Activated naive CD4-positive, alpha-beta T cell treated with anti-CD3 and anti-CD28 coated beads, Interleukin-2, amount 50 U/mL, for 24 hours (primary cell): ENCODE results near the gene LCP1.
A peak's percentile ranks its signal among the peaks of the same experiment; 100 is the strongest.
"Not testable (repeated sequence)": the region's sequence is repeated elsewhere in the genome, so short reads cannot be mapped to it uniquely, and the experiment has no call there.

ENCODE experiments used
- H3K27ac Mint-ChIP-seq: one replicate; pipeline ENCODE4 v1.8.0; 2021; ENCODE audit warnings: mild to moderate bottlenecking, mixed read lengths
- H3K27me3 Mint-ChIP-seq: one replicate; pipeline ENCODE4 v1.8.0; 2021; ENCODE audit warnings: mixed read lengths
- H3K36me3 Mint-ChIP-seq: one replicate; pipeline ENCODE4 v1.8.0; 2021; ENCODE audit warnings: mixed read lengths
- H3K4me1 Mint-ChIP-seq: one replicate; pipeline ENCODE4 v1.8.0; 2021; ENCODE audit warnings: mixed read lengths
- H3K4me3 Mint-ChIP-seq: one replicate; pipeline ENCODE4 v1.8.0; 2021; ENCODE audit warnings: mild to moderate bottlenecking, mixed read lengths
- H3K9me3 Mint-ChIP-seq: one replicate; pipeline ENCODE4 v1.8.0; 2021; ENCODE audit warnings: mixed read lengths

The LCP1 gene, protein sequence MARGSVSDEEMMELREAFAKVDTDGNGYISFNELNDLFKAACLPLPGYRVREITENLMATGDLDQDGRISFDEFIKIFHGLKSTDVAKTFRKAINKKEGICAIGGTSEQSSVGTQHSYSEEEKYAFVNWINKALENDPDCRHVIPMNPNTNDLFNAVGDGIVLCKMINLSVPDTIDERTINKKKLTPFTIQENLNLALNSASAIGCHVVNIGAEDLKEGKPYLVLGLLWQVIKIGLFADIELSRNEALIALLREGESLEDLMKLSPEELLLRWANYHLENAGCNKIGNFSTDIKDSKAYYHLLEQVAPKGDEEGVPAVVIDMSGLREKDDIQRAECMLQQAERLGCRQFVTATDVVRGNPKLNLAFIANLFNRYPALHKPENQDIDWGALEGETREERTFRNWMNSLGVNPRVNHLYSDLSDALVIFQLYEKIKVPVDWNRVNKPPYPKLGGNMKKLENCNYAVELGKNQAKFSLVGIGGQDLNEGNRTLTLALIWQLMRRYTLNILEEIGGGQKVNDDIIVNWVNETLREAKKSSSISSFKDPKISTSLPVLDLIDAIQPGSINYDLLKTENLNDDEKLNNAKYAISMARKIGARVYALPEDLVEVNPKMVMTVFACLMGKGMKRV

DNA sequence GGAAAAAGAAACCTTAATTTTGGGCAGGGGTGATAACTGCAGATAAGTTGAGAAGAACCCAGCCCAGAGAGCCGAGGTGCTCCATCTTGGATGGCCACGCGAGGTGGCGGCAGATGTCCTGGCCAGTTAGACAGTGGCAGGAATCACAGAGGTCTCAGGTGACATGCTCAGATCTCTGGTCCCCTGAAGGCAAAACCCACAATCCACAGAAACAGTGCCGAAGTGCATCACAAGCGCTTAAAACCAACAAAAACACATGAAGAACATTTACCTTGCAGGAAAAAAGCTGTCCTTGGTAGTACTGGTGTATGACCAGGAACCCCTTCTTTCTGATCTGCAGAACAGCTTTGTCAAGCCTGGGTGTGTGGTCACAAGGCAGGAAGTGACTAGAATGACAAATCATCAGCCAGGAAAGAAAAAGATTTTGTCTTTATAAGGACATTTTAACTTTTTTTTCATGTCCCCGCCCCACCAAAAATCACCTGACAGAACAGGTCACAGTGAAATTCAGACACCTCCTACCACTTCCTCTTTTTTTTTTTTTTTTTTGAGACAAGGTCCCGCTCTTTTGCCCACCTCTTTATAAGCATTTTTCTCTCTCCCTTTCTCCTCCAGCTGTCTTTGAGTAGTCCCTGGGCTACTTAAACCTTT, at the start of gene LCP1:
LCP1 (minus strand) TSS at position 338 of the 651 bp plus-strand sequence. CDS start 22,515 bp downstream, outside the sequence.
- Mint-ChIP-seq H3K27ac (peak within 1 kb of the TSS; percentile 93), H3K36me3 (peaks cover 10% of the 10 kb centered on the region), H3K27me3 (no peaks in the 10 kb centered on the region), H3K4me3 (peak within 1 kb of the TSS; percentile 99), H3K4me1 (peaks cover 57% of the 10 kb centered on the region), H3K9me3 (no peaks in the 10 kb centered on the region)

DNA sequence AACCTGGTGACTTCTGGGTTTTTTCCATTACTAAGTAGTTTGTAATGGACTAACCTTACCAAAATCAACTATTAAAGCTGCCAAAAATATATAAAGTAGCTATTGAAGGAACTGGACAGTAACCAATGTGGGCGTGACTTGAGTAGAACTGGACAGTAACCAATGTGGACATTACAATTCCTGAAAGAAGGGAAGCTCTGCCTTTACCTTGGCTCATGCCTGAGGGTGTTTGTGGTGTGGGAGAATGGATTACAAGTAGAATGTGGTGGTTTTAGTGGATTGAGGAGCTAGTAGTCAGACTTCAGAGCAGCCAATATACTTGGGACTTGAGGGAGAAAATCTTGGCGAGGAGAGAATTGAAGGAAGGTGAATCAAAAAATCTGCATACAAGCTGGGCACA, 47.3 kb upstream of the LCP1 start:
- Mint-ChIP-seq H3K4me1 (no peaks in the 10 kb centered on the region), H3K4me3 (no peak overlapping the region), H3K27ac (no peak overlapping the region), H3K9me3 (peaks cover 5% of the 10 kb centered on the region), H3K27me3 (no peaks in the 10 kb centered on the region), H3K36me3 (peaks cover 19% of the 10 kb centered on the region)

DNA sequence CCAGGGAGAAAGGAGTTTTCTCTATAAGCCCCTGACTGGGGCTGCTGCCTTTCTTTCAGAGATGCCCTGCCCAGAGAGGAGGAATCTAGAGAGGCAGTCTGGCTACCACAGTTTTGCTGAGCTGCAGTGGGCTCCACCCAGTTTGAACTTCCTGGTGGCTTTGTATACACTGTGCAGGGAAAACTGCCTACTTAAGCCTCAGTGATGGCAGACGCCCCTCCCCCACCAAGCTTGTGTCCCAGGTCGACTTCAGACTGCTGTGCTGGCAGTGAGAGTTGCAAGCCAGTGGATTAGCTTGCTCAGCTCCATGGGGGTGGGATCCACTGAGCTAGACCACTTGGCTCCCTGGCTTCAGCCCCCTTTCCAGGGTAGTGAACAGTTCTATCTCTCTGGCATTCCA, 38.3 kb upstream of the LCP1 start:
- not testable (repeated sequence) for H3K27ac Mint-ChIP-seq, H3K9me3 Mint-ChIP-seq, H3K36me3 Mint-ChIP-seq, H3K27me3 Mint-ChIP-seq, H3K4me3 Mint-ChIP-seq
- H3K4me1 Mint-ChIP-seq, result peaks cover 14% of the 10 kb centered on the region

DNA sequence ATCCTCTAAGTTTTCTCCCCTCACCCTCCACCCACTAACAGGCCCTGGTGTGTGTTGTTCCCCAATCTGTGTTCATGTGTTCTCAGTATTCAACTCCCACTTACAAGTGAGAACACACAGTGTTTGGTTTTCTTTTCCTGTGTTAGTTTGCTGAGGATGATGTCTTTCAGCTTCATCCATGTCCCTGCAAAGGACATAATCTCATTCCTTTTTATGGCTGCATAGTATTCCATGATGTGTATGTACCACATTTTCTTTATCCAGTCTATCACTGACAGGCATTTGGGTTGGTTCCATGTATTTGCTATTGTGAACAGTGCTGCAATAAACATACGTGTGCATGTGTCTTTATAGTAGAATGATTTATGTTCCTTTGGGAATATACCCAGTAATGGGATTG, 32.8 kb upstream of the LCP1 start:
- H3K4me1 Mint-ChIP-seq, result peaks cover 21% of the 10 kb centered on the region
- not testable (repeated sequence) for H3K4me3 Mint-ChIP-seq, H3K36me3 Mint-ChIP-seq, H3K27ac Mint-ChIP-seq, H3K27me3 Mint-ChIP-seq, H3K9me3 Mint-ChIP-seq

DNA sequence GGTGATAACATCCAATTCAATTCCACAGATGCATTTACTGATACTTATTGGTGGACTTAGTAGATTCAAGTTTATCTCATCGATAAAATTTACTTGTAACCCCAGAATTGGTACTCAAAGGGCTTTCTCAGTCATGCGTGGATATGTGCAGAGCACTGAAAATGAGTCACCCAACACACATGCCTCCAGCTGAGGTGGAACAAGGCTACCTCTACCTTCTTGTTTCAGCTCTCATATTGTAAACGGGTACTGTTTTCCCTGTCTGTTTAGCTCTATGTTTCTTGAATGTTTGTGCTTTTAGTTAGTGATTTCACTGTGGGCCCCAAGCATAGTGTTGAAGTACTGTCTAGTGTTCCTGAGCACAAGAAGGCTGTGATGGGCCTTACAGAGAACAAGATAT, 31.3 kb upstream of the LCP1 start:
- Mint-ChIP-seq H3K4me1 (peaks cover 20% of the 10 kb centered on the region), H3K27ac (no peak overlapping the region)

DNA sequence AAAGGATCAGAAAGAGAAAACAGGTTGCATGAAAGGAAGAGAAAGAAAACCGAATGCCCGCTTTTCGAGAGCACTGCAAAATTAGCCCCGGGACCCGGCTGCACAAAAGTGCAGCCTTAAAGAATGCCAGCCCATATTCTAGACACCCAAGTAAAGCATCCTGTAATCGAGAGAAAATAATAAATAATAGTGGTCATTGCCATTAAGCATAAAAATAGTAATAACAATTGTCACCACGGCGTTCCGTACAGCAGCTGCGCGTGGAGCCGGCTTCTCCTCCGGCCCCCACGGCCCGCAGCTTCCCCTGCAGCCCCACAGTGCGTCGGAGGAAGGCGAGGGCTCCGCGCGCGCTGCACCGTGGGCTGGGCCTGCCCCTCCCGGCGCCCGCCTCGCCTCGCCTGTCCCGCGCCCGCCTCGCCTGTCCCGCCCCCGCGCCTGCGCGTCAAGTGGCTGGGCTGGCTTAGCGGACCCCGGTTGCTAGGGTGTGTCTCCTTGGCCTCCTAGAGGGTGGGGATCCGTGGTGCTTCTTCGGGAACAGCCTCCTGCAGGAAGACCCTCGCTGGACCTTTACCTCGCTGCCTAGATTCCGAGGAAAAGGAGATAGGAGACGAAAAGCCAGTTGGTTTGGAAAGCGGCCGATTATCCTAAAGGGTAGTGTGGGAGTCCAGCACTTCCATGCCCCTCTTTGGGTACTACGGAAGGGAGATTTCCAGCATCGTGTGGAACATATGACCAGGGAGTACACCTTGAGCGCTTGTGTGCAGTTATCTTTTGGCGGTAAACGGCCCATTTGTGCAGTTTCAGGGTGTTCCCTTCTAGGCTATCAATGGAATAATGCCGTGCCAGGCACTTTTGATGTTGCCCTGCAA, 29.7 kb upstream of the LCP1 start, which contains the start of gene LRRC63:
LRRC63 (plus strand) TSS at position 446 of the 869 bp plus-strand sequence. CDS start 1,107 bp downstream, outside the sequence.
- no peaks in the 10 kb centered on the region for H3K27me3 Mint-ChIP-seq
- H3K36me3 Mint-ChIP-seq, result no peaks in the 10 kb centered on the region
- H3K9me3 Mint-ChIP-seq, result no peaks in the 10 kb centered on the region
- H3K27ac Mint-ChIP-seq, result peak within 1 kb of the TSS; percentile 91
- peaks cover 20% of the 10 kb centered on the region for H3K4me1 Mint-ChIP-seq
- H3K4me3 Mint-ChIP-seq, result peak within 1 kb of the TSS; percentile 88

More for the DNA sequence above, 31.3 kb upstream of the LCP1 start:
- Mint-ChIP-seq H3K27me3 (no peaks in the 10 kb centered on the region), H3K9me3 (no peaks in the 10 kb centered on the region), H3K4me3 (no peak overlapping the region), H3K36me3 (no peaks in the 10 kb centered on the region)

DNA sequence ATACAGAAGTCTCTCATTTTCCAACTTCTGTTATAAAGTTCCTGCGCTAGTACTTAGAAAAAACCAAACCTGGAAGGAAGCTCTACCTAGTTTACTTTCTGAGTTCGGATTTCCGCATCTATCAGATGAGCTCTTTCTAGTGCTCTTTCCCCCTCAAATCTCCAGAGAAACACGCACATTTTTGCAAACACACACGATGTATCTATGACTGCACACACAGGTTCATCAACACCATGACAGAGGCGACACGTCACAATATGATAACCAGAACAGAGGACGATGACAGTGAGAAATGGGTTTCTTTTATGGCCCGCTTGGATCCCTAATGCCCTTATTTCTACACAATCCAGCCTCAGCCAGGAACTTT, 29.1 kb upstream of the LCP1 start:
- Mint-ChIP-seq H3K9me3 (no peaks in the 10 kb centered on the region), H3K4me1 (peaks cover 20% of the 10 kb centered on the region), H3K4me3 (peak overlapping the region; percentile 88), H3K36me3 (no peaks in the 10 kb centered on the region), H3K27ac (peak overlapping the region; percentile 91), H3K27me3 (no peaks in the 10 kb centered on the region)

DNA sequence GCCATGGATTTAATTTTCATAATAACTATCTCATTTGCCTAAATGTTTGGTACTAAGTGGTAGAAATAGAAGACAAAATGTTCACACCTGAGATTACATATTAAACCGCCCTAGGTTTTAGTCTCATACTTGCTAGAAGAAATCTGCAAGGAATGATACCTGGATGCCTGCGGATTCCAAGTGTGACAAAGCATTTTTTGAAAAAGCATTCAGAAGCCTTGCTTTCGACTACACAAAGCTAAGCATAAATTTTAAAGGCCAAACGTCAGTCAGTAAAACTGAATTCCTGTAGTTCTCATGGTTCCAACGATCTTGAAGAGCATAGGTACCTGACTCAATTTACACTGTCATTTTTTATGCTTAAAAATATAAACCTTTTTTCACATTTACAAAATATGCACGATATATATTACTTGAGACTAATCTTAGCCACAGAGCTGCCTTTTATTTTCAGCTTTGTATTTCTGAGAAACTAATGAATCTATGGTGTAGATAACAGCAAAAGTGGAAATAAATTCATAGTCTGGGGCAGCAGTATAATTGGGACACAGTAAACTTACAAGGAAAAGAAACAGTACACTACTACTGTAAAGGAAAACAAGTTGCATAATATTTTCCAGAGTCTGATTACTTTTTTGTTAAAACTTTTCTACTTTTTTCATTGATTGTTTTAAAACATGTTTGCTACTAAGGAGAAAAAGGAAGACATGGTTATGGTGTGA, 28.5 kb upstream of the LCP1 start:
- Mint-ChIP-seq H3K36me3 (no peaks in the 10 kb centered on the region), H3K9me3 (no peaks in the 10 kb centered on the region), H3K27me3 (no peaks in the 10 kb centered on the region), H3K4me1 (peaks cover 20% of the 10 kb centered on the region), H3K4me3 (peak overlapping the region; percentile 88), H3K27ac (peak overlapping the region; percentile 91)

DNA sequence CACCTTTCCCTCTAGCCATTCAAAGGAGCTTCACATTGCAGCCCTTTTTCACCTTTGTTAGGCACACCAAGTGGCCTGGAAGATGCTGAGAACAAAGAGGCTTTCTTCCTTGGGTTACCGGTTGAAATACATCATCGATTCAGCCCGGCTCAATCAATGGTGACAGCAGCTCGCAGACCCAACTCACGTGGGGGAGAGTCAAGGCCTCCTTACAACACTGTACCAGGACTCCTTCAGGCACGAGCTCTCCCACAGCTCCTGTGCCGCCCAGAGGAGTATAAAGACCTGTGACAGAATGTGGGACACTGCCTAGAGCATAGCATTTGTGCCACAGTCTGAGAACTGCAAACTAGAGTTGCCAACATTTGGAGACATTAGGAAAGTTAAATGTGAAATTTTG, 25.9 kb upstream of the LCP1 start:
- H3K4me1 Mint-ChIP-seq, result peaks cover 32% of the 10 kb centered on the region
- no peak overlapping the region for H3K27ac Mint-ChIP-seq
- no peaks in the 10 kb centered on the region for H3K36me3 Mint-ChIP-seq
- H3K9me3 Mint-ChIP-seq, result no peaks in the 10 kb centered on the region
- no peak overlapping the region for H3K4me3 Mint-ChIP-seq
- no peaks in the 10 kb centered on the region for H3K27me3 Mint-ChIP-seq

DNA sequence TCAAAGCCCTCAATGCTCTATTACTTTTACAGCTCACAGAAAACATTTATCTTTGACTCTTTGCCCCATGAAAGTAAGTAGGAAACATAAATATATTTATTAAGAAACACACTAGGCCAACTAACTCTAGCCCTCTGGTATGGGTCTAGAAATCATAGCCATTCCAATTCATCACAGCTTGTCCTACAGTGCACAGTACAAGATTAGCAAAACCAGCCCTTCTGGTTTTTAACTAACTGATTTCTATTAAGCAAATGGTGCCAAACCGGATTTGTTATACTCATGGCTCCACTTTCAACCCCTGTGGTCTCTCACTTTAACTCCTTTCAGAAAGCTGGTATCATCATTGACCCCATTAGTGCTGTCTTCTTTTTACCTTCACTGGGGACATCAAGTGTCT, 24.2 kb upstream of the LCP1 start:
- no peaks in the 10 kb centered on the region for H3K9me3 Mint-ChIP-seq
- no peaks in the 10 kb centered on the region for H3K27me3 Mint-ChIP-seq
- H3K27ac Mint-ChIP-seq, result peak overlapping the region; percentile 55
- no peaks in the 10 kb centered on the region for H3K36me3 Mint-ChIP-seq
- H3K4me3 Mint-ChIP-seq, result no peak overlapping the region
- H3K4me1 Mint-ChIP-seq, result peaks cover 38% of the 10 kb centered on the region

DNA sequence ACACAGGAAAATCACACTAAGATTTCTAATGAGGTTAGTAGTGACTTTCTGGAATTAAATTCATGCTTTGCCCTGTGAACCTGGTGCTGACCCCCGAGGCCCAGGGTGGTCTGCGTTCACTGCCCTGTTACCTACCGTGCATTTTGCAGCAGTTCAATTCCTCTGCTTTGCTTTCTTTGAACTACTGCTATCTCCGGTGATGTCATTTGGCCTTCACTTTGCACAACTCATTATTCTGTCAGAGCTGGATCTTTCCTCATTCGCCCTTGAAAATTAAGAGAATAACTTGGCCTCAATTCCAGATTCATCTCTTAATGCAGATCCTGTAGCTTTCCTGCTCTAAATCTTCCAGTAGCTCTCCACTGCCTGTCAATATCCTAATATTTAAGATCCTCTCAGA, 21.0 kb upstream of the LCP1 start:
- H3K4me1 Mint-ChIP-seq, result peaks cover 44% of the 10 kb centered on the region
- H3K27me3 Mint-ChIP-seq, result no peaks in the 10 kb centered on the region
- H3K36me3 Mint-ChIP-seq, result no peaks in the 10 kb centered on the region
- peak overlapping the region; percentile 48 for H3K27ac Mint-ChIP-seq
- peak overlapping the region; percentile 3 for H3K4me3 Mint-ChIP-seq
- no peaks in the 10 kb centered on the region for H3K9me3 Mint-ChIP-seq

DNA sequence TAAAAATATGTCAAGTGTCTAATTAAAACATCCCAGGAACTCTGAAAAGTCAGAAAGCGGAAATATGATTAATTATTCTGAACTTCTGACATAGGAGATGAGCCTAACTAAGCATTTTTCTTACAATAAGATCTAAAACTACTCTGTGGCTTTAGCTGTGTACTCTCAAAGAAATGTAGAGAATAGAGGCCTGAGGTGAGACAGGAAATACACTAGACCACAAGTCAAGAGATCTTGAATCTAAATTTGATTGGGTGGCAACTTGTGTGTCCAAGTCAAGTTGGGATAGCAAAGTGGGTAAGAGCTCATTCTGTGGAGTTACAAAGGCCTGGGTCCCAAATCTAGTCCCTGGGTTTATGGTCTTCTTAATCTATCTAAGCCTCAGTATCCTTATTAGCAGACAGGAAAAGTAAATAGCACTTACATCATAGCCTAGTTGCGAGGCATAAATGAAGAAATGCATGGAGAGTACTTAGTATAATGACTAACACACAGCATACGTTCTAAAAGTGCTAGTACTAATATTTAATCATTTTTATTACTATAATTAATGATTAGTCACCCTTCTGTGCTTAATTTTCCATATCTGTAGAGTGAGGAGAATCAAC, 20.3 kb upstream of the LCP1 start:
- Mint-ChIP-seq H3K9me3 (no peaks in the 10 kb centered on the region), H3K27ac (peak overlapping the region; percentile 43), H3K4me1 (peaks cover 44% of the 10 kb centered on the region), H3K36me3 (no peaks in the 10 kb centered on the region), H3K27me3 (no peaks in the 10 kb centered on the region), H3K4me3 (no peak overlapping the region)

DNA sequence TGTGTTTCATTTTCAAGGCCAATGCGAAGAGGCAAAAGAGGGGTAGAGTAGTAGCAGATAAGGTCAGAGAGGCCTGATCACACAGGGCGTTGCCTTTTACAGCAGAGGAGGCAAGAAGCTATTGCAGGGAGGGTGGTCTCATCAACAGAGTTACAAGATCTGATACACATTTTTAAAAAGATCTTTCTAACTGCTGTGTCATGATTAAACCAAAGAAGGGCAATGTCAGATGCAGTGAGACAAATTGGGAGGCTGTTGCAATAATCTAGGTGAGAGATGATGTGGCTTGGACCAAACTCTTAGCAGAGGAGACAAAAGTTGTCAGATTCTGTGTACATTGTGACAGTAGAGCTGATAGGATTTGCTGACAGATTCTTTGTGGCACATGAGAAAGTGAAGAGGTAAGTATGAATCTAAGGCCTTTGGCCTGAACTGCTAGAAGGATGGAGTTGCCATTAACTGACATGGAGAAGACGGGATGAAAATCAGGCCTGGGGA, 16.8 kb upstream of the LCP1 start:
- H3K4me1 Mint-ChIP-seq, result peaks cover 40% of the 10 kb centered on the region
- H3K27me3 Mint-ChIP-seq, result no peaks in the 10 kb centered on the region
- H3K36me3 Mint-ChIP-seq, result no peaks in the 10 kb centered on the region
- H3K9me3 Mint-ChIP-seq, result no peaks in the 10 kb centered on the region
- no peak overlapping the region for H3K27ac Mint-ChIP-seq
- no peak overlapping the region for H3K4me3 Mint-ChIP-seq

DNA sequence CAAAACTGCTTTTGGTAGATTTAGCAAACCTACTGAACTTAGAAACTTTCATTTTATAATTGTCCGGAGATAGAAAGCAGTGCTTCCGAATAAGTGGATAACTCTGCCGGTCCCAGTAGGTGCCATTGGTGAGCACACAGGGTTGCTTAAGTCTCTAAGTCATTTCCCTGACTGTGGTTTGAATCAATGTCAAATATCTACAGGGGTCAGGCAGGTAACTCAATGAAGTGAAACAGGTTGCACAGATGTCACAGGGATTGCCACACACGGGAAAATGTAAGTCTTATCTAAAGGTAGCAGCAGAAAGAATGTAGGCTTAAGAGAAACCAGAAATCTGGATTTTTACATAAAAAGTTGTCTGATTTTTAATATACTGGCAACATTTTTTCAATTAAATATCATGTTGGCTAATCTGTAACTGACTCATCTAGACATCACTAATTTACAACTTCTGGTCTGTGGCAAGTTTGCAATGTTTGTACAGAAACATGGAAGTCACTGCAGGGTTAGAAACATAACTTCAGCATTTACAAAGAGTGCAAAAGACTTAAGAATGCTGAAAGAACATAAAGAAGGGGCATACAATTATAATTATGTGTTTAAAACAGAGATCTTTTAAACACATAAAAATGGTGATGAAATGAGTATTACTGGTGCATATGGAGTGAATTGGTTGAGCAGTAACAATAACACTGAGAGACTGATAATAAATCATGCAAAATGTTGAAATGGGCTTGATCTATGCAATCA, 15.5 kb upstream of the LCP1 start:
- Mint-ChIP-seq H3K4me3 (no peak overlapping the region), H3K36me3 (no peaks in the 10 kb centered on the region), H3K4me1 (peaks cover 28% of the 10 kb centered on the region), H3K9me3 (no peaks in the 10 kb centered on the region), H3K27ac (no peak overlapping the region), H3K27me3 (no peaks in the 10 kb centered on the region)
